Activated T-cell treated with anti-CD3 and anti-CD28 coated beads, Interleukin-2, amount 50 U/mL, for 4 hours (primary cell): ENCODE results near the gene MRPL48. TPM values are rescaled to one million over a fixed set of nuclear protein-coding genes. Genes with fewer than 3 reads are reported as not detected.
"Not testable (repeated sequence)": the region's sequence is repeated elsewhere in the genome, so short reads cannot be mapped to it uniquely, and the experiment has no call there.

Experiments
- ATAC-seq, 2 donors: fragments of 200-7000 bp; cut with Tn5 transposase; one replicate each; pipeline ENCODE4 v1.10.0; 2021
- DNase-seq: peaks from one replicate; pipeline ENCODE4 v3.0.0-alpha.2; 2020
- H3K27me3 Mint-ChIP-seq: one replicate; pipeline ENCODE4 v1.8.0; 2021; ENCODE audit warnings: low read depth, mixed read lengths
- H3K36me3 Mint-ChIP-seq: one replicate; pipeline ENCODE4 v1.8.0; 2022; ENCODE audit warnings: mixed read lengths; ENCODE audit not compliant: insufficient read depth
- H3K4me1 Mint-ChIP-seq: one replicate; pipeline ENCODE4 v1.8.0; 2021; ENCODE audit warnings: low read depth, mixed read lengths
- H3K4me3 Mint-ChIP-seq: one replicate; pipeline ENCODE4 v1.8.0; 2021; ENCODE audit warnings: mild to moderate bottlenecking, moderate library complexity, mixed read lengths
- H3K9me3 Mint-ChIP-seq: one replicate; pipeline ENCODE4 v1.8.0; 2021; ENCODE audit warnings: mixed read lengths
- total RNA-seq, 3 donors: library from RNA; stranded (reverse); gene quantifications; one replicate each; pipeline ENCODE4 v1.2.1, GENCODE V29; 2021

Gene MRPL48
- total RNA-seq, 3 donors from 2014 or later = 49.9 to 51.5 (median 51.3) TPM

DNA sequence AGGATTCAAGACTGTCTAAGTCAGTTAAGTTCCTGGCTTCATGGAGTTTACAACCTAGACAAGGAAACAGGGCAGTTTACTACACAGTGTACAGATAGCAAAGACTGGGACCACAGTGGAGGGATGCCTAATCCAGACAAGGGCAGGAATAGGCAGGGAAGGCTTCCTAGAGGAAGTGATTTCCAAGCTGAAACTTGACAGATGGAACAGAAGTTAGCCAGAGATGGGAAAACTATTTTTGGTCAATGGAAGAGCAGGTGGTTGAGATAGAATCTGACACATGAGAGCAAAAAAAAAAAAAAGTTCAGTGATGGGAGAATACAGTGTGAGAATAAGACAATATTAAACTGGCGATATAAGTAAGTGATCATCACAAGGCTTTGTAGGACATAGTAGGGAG lies 87.7 kb downstream of the MRPL48 start:
- ATAC-seq (no peak), DNase-seq (no peak)
- Mint-ChIP-seq H3K27me3 (no peaks in the 10 kb centered on the region), H3K4me3 (peak overlapping the region; percentile 96), H3K4me1 (peaks cover 31% of the 10 kb centered on the region), H3K9me3 (no peaks in the 10 kb centered on the region), H3K36me3 (peaks cover 24% of the 10 kb centered on the region)

DNA sequence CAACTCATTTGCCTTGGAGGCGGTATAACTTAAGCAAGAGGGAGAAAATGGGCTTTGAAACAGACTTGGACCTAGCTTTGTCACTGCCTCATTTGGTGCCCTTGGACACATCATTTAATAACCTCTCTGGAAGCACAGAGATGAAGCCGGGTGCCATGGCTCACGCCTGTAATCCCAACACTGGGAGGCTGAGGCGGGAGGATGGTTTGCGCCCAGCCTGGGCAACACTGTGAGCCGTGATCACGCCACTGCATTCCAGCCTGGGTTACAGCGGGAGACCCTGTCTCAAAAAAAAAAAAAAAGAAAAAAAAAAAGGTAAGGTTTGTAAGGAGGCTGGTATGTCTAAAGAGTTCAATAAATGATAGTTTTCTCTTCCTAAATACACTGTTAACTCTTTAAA lies 88.2 kb downstream of the MRPL48 start:
- Mint-ChIP-seq H3K4me1 (peaks cover 31% of the 10 kb centered on the region), H3K27me3 (no peaks in the 10 kb centered on the region), H3K9me3 (no peaks in the 10 kb centered on the region), H3K4me3 (peak overlapping the region; percentile 96), H3K36me3 (peaks cover 24% of the 10 kb centered on the region)
- ATAC-seq (no peak), DNase-seq (no peak)

DNA sequence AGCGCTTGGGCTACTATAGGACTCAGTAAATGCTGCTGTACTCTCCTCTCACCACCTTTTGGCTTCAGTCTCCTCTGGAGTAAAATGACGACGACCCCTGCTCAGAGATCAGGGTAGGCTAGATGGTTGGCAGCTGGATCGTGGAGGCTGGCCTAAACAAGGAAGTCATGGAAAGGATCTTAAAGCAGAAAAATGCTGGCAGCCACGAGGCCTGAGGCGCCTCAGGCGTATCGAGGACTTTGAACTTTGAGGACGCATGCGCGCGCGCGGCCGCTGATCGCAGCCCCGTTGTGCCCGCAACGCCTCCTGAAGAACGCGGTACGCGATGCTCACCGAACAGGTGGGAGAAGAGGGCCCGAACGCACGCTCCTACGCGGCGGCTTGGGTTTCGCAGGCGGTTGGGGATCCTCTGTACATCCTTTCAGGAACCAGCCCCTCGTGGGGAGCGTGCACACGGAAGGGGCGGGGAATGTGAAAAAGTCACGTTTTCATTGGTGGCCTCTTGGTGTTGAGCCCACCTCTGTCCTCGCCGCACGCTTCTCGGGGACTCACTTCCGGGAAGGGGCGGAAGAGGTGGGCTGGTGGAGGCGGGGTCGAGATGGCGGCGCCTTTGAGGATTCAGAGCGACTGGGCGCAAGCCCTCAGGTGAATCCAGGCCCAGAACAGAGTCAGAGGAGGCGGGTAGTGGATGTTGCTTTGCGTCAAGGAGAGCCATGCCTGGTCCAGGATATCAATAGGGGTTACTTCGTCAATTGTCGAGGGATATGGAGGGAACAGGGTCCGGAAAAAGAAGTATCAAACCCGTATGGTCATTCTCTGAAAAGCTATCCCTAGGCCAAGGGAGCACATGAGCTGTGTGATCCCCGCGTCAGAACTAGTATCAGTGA lies 89.0 kb downstream of the MRPL48 start, which contains the start of the genes COA4 and PAAF1:
TSS of gene COA4 (minus strand) at position 423 of the 887 bp plus-strand sequence. CDS start 3,468 bp downstream, outside the sequence.
TSS of gene PAAF1 (plus strand) at position 576 of the 887 bp plus-strand sequence. CDS start at position 599, 23 bp downstream.
- peak; percentile 89 for DNase-seq
- Mint-ChIP-seq H3K4me3 (peak within 1 kb of the TSS; percentile 96), H3K27me3 (no peaks in the 10 kb centered on the region), H3K4me1 (peaks cover 31% of the 10 kb centered on the region), H3K9me3 (no peaks in the 10 kb centered on the region), H3K36me3 (peaks cover 22% of the 10 kb centered on the region)
- ATAC-seq = peak; percentile 97

DNA sequence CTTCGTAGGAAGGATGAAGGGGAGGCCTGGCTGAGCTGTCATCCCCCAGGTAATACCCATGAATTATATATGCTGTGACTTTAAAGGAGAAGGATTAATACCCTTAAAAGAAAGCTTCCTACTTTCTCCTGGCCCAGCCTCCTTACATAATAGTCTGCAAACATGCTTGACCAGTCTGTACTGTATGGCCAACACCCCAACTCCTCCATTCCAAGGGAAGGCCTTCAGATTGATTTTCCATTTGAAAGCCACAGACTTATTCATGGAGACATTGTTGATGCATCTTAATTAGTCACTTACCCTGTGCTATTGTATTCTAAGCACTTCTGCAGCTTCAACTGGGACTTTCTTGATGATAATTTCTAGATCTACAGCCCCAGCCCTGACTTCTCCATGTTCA lies 91.1 kb downstream of the MRPL48 start:
- Mint-ChIP-seq H3K4me3 (no peak overlapping the region), H3K9me3 (no peaks in the 10 kb centered on the region), H3K27me3 (no peaks in the 10 kb centered on the region), H3K36me3 (peaks cover 10% of the 10 kb centered on the region), H3K4me1 (peaks cover 30% of the 10 kb centered on the region)
- ATAC-seq = no peak
- no peak for DNase-seq

DNA sequence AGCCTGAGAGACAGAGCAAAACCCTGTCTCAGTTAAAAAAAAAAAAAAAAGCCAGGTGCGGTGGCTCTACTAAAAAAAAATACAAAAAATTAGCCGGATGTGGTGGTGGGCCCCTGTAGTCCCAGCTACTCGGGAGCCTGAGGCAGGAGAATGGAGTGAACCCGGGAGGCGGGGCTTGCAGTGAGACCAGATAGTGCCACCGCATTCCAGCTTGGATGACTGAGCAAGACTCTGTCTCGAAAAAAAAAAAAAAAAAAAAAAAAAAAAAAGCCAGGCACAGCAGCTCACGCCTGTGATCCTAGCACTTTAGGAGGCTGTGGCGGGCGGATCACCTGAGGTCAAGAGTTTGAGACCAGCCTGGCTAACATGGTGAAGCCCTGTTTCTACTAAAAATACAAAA lies 92.8 kb downstream of the MRPL48 start:
- H3K4me3 Mint-ChIP-seq, H3K9me3 Mint-ChIP-seq, ATAC-seq, DNase-seq, H3K36me3 Mint-ChIP-seq, H3K27me3 Mint-ChIP-seq: not testable (repeated sequence)
- H3K4me1 Mint-ChIP-seq = peaks cover 16% of the 10 kb centered on the region

DNA sequence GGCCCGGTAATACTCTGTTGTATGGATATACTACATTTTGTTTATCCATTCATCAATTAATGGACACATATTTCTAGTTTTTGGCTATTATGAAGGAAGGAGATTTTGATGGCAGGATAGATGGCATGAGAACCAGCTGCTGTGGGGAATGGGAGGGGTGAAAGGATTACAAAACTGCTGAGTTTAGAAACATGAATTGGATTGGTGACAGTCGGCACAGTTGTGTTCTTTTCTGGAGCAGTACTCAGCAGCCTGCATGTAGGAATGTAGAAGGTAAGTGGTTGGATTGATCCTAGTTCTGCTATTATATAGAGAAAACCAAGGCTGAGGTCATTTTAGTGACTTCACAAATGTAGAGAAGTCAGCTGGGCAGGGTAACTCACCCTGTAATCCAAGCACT lies 96.2 kb downstream of the MRPL48 start:
- Mint-ChIP-seq H3K4me3 (no peak overlapping the region), H3K9me3 (no peaks in the 10 kb centered on the region), H3K36me3 (peaks cover 11% of the 10 kb centered on the region), H3K4me1 (peaks cover 2% of the 10 kb centered on the region), H3K27me3 (no peaks in the 10 kb centered on the region)
- no peak for DNase-seq
- no peak for ATAC-seq

DNA sequence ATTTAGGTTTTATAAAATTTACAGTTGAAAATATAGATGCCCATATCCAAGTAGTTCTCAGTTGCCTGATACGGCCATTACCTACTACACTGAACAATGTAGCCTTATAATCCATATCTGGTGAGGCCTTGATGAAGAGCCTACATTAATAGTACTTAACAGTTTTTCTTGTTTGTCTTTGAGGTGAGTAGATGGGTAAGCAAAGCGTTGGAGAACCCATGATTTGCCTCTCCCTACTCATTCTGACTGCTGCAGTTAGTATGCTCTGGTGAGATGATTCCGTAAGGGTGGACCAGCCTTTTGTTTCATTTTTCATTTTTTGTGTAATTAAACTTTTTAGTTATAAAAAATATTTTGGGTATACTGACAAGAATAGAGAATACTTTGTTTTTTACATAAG lies 100.6 kb downstream of the MRPL48 start:
- ATAC-seq (no peak), DNase-seq (no peak)
- Mint-ChIP-seq H3K36me3 (peaks cover 17% of the 10 kb centered on the region), H3K4me1 (peaks cover 2% of the 10 kb centered on the region), H3K27me3 (no peaks in the 10 kb centered on the region), H3K4me3 (no peak overlapping the region), H3K9me3 (no peaks in the 10 kb centered on the region)

DNA sequence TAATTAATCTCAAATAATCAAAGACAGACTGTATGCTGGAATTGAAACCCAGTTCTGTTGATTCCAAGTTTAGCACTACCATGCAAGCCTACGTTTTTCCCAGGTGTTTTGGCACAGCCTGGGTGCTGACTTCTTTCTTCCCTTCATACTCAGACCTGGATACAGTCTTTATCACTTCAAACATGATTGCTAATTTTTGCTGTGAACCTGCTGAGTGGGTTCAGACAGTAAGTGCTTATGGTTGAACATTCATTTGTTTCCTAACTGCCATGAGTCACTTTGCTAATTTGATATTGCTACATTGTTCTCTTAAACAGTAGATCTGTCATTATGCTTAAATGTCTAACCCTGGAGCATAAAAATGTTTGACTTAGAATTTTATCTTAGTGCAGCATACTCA lies 101.3 kb downstream of the MRPL48 start:
- peak; percentile 40 to 52 for ATAC-seq
- Mint-ChIP-seq H3K36me3 (peaks cover 14% of the 10 kb centered on the region), H3K4me3 (no peak overlapping the region), H3K27me3 (no peaks in the 10 kb centered on the region), H3K4me1 (peaks cover 2% of the 10 kb centered on the region), H3K9me3 (no peaks in the 10 kb centered on the region)
- no peak for DNase-seq

DNA sequence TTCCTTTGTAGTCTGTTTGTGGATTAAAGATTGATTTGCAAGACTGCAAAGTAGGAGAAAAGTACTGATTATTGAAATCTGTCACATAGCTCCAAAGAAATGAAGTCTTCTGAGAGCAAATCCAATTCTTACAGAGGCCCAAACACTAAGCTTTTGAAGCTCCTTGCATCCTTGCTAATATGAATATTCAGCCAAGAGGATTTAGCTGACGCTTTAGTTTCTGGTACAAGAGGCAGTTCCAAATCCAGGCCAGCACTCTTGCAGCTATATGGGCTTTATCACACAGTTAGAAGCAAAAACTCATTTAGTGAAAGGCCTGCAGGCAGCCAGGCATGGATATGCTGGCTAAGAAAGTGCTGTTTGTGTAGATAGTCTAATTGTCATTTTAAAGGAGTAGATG lies 101.9 kb downstream of the MRPL48 start:
- Mint-ChIP-seq H3K27me3 (no peaks in the 10 kb centered on the region), H3K4me1 (peaks cover 2% of the 10 kb centered on the region), H3K36me3 (peaks cover 14% of the 10 kb centered on the region), H3K9me3 (no peaks in the 10 kb centered on the region), H3K4me3 (no peak overlapping the region)
- ATAC-seq (no peak), DNase-seq (no peak)

DNA sequence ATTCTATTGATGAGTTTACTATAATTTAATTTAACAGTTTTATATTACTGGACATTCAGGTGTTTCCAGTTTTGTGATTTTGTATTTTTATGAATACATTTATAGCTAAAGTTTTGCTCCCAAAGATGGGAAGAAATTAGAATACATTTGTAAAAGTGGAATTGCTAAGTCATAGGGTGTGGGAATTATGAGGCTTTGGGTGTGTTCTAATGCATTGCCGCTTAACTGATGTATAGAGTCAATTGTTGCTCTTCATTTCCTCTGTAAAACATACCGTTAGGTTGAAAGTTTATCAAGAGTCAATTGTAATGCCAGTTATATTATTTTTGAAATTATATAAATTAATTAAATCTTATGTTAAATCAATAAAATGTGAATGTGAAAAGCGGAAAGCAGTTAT lies 105.4 kb downstream of the MRPL48 start:
- no peak overlapping the region for H3K4me3 Mint-ChIP-seq
- no peaks in the 10 kb centered on the region for H3K27me3 Mint-ChIP-seq
- no peaks in the 10 kb centered on the region for H3K9me3 Mint-ChIP-seq
- H3K4me1 Mint-ChIP-seq = no peaks in the 10 kb centered on the region
- DNase-seq (no peak), ATAC-seq (no peak)
- peaks cover 8% of the 10 kb centered on the region for H3K36me3 Mint-ChIP-seq

DNA sequence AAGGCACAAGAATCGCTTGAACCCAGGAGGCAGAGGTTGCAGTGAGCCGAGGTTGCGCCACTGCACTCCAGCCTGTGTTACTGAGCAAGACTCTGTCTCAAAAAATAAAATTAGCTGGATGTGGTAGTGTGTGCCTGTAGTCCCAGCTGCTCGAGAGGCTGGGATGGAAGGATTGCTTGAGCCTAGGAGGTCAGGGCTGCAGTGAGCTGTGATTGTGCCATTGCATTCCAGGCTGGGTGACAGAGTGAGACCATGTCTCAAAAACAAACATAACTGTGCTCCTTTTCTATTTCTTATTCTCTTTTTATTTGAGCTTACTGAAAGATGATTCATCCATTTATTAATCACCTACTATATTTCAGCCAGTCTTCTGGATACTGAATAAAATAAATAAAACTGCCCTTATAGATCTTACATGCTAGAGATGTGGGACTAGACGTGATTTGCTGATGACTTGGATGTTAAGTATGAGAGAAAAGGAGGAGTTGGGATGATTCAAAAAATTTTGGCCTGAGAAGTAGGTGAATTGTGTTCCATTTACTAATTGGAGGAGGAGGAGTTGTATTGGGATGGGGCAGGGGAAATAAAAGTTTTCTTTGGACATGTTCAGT lies 107.2 kb downstream of the MRPL48 start:
- H3K4me3 Mint-ChIP-seq = no peak overlapping the region
- no peak for ATAC-seq
- H3K9me3 Mint-ChIP-seq = no peaks in the 10 kb centered on the region
- no peak for DNase-seq
- H3K27me3 Mint-ChIP-seq = no peaks in the 10 kb centered on the region
- no peaks in the 10 kb centered on the region for H3K4me1 Mint-ChIP-seq
- peaks cover 12% of the 10 kb centered on the region for H3K36me3 Mint-ChIP-seq

DNA sequence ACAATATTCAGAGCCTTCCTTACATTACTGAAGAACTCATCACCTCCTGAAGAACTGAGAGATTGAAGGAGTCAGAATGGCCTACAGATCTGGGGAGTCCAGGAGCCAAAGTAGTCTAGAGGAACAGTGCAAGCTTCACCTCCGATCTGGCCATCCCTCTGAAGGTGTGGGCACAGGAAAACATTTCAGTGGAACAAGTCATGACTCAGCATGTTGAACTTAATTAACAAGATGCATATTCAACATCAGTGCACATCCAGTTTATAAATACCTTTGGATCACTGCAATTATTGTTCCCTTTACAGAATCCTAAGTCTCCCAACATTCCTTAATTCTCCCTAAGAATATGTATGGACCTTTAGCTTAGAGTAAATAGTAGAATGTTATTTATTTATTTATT lies 114.6 kb downstream of the MRPL48 start:
- no peaks in the 10 kb centered on the region for H3K4me1 Mint-ChIP-seq
- no peaks in the 10 kb centered on the region for H3K9me3 Mint-ChIP-seq
- H3K4me3 Mint-ChIP-seq = no peak overlapping the region
- ATAC-seq (no peak), DNase-seq (no peak)
- H3K27me3 Mint-ChIP-seq = no peaks in the 10 kb centered on the region
- peaks cover 20% of the 10 kb centered on the region for H3K36me3 Mint-ChIP-seq

DNA sequence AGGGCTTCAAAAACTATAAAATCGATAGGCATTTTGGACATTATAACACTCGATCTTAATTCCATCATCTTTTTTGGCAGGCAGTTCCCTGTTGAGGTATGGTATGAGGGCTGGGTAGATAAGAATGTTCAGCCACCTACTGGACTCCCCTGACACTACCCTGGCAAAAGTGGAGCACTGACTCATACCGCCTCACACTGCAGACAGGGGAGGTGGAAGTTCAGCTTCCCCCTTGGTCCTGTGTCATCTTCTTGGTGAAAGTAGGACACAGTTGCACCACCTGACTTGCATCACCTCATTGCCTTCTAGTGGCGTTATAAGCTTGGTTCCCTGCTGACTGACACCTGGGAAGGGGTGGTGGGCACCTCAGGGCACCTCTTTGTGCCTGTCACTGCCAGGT lies 119.5 kb downstream of the MRPL48 start:
- Mint-ChIP-seq H3K27me3 (no peaks in the 10 kb centered on the region), H3K4me1 (no peaks in the 10 kb centered on the region), H3K4me3 (no peak overlapping the region), H3K9me3 (no peaks in the 10 kb centered on the region), H3K36me3 (peaks cover 20% of the 10 kb centered on the region)
- no peak for DNase-seq
- ATAC-seq = peak; percentile 41 to 46

DNA sequence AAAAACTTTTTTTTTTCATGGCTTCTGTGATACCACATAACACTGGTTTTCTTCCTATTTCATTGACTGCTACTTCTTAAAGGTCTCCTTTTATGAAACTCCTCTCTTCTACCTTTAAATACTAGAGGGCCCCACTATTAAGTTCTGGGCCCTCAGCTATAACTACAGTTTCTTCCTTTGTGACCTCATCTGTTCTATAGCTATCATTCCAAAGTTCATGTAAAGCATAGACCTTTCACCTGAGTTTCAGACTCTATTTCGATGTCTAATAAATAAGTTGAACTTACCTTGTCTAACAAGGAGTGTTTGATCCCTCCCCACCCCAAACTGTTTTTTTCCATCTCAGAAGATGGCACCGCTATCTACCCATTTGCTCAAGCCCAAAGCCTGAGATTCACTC lies 124.4 kb downstream of the MRPL48 start:
- DNase-seq = no peak
- H3K9me3 Mint-ChIP-seq = no peaks in the 10 kb centered on the region
- no peaks in the 10 kb centered on the region for H3K4me1 Mint-ChIP-seq
- no peak overlapping the region for H3K4me3 Mint-ChIP-seq
- peaks cover 33% of the 10 kb centered on the region for H3K36me3 Mint-ChIP-seq
- no peaks in the 10 kb centered on the region for H3K27me3 Mint-ChIP-seq
- ATAC-seq = no peak

DNA sequence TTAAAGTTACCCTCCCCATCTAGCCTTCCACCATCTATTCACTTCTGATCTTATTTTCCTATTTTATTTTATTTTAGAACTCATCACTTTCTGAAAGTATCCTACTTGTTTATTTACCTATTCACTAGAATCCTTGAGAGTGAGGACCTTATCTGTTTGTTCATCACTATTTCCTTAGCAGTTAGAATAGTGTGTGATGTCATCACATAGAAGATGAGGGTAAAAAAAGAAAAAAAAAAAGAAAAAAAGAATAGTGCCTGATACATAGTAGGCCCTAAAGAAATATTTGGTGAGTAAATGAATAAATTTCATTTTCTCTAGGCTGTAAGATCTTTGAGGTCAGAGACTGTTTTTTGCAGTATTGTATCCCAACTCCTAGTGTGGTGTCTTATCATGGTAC lies 125.8 kb downstream of the MRPL48 start:
- Mint-ChIP-seq H3K4me1 (no peaks in the 10 kb centered on the region), H3K9me3 (no peaks in the 10 kb centered on the region), H3K36me3 (peaks cover 39% of the 10 kb centered on the region), H3K27me3 (no peaks in the 10 kb centered on the region), H3K4me3 (no peak overlapping the region)
- DNase-seq (no peak), ATAC-seq (no peak)
